Endothelial cell of umbilical vein (primary cell): ENCODE data around the gene IGFBP4. TPM values are rescaled to one million over a fixed set of nuclear protein-coding genes. Genes with fewer than 3 reads are reported as not detected.

Source experiments
- BruUV-seq: library from RNA; stranded (reverse); fragments of 400-500 nt; replicated peaks from 2 replicates; lab custom pipeline; 2021; lab: Mats Ljungman, UMichigan
- CTCF ChIA-PET: fragments of 300-600, 350-600 bp; sonication (Branson Sonifier 250); formaldehyde crosslinking; loops from one replicate; lab custom pipeline; 2021; ENCODE audit warnings: antibody characterized with exemption, inconsistent platforms; lab: Charles Lee
- POLR2A ChIA-PET: fragments of 300-600, 350-600 bp; sonication (Branson Sonifier 250); formaldehyde crosslinking; loops from one replicate; lab custom pipeline; 2021; ENCODE audit warnings: antibody characterized with exemption, inconsistent platforms; lab: Charles Lee
- DNase-seq: peaks from one replicate; pipeline ENCODE4 v3.0.0-alpha.2; 2011; ENCODE audit warnings: low read depth, low spot score
- FAIRE-seq: peaks from 2 replicates; lab custom pipeline; 2011; peaks lifted over from hg19 to GRCh38; lab: Jason Lieb, UNC
- H2AFZ ChIP-seq: 2 replicates; pipeline ENCODE4 v1.6.0; 2012; ENCODE audit warnings: low read depth, low read length, control low read depth, inconsistent platforms
- H3K27ac ChIP-seq: 2 replicates; pipeline ENCODE4 v1.5.1; 2011; ENCODE audit warnings: low read depth, mild to moderate bottlenecking, control low read depth, low read length, moderate library complexity; ENCODE audit not compliant: insufficient read depth
- H3K27me3 ChIP-seq, 2 experiments: 2 replicates each; pipeline versions ENCODE4 v1.6.0 to v1.6.1; 2011; ENCODE audit warnings: low read length in 2 of 2, mixed read lengths in 1 of 2; ENCODE audit not compliant: control insufficient read depth in 2 of 2, insufficient read depth in 2 of 2
- H3K36me3 ChIP-seq, 2 experiments: 2 replicates in 1 of 2; 3 replicates in 1 of 2; pipeline ENCODE4 v1.5.1; 2011; ENCODE audit warnings: low read length in 2 of 2, mild to moderate bottlenecking in 1 of 2, moderate library complexity in 1 of 2; ENCODE audit not compliant: control insufficient read depth in 2 of 2, insufficient read depth in 2 of 2; ENCODE audit errors: extremely low read depth in 1 of 2
- H3K4me1 ChIP-seq: 3 replicates; pipeline ENCODE4 v1.5.1; 2011; ENCODE audit warnings: mild to moderate bottlenecking, low read length; ENCODE audit not compliant: control insufficient read depth, insufficient read depth; ENCODE audit errors: extremely low read depth
- H3K4me2 ChIP-seq: 2 replicates; pipeline ENCODE4 v1.6.1; 2011; ENCODE audit warnings: low read length, control low read depth, mixed read lengths; ENCODE audit not compliant: insufficient read depth
- H3K4me3 ChIP-seq, 3 experiments: fragments of 200-600 bp in 1 of 3; sonication (generic), shearing (Covaris generic) in 1 of 3; replicated peaks in 1 of 3; 2 replicates each; pipeline ENCODE4 v1.5.1; 2011 to 2016; ENCODE audit warnings: control low read depth in 3 of 3, low read length in 3 of 3, mild to moderate bottlenecking in 2 of 3, inconsistent platforms in 1 of 3, low read depth in 1 of 3, moderate library complexity in 1 of 3; ENCODE audit not compliant: insufficient read depth in 1 of 3
- H3K79me2 ChIP-seq: 2 replicates; pipeline ENCODE4 v1.6.0; 2012; ENCODE audit warnings: low read length, inconsistent platforms; ENCODE audit not compliant: control insufficient read depth, insufficient read depth
- H3K9ac ChIP-seq: replicated peaks from 2 replicates; pipeline ENCODE3; 2011; ENCODE audit warnings: low read length, control low read depth; ENCODE audit not compliant: insufficient read depth; ENCODE audit errors: extremely low read depth
- H3K9me1 ChIP-seq: replicated peaks from 3 replicates; pipeline ENCODE4 v1.6.0; 2011; ENCODE audit warnings: mild to moderate bottlenecking, low read length; ENCODE audit not compliant: control insufficient read depth, insufficient read depth; ENCODE audit errors: extremely low read depth
- H3K9me3 ChIP-seq: replicated peaks from 2 replicates; pipeline ENCODE4 v1.5.1; 2012; ENCODE audit warnings: low read length, inconsistent platforms; ENCODE audit not compliant: control insufficient read depth, insufficient read depth
- H4K20me1 ChIP-seq: replicated peaks from 2 replicates; pipeline ENCODE3; 2011; ENCODE audit warnings: mild to moderate bottlenecking, low read length; ENCODE audit not compliant: control insufficient read depth, insufficient read depth; ENCODE audit errors: extremely low read depth
- EZH2 ChIP-seq: IDR thresholded peaks from 2 replicates; pipeline ENCODE4 v1.6.1; 2012; ENCODE audit warnings: borderline replicate concordance, low read depth, mild to moderate bottlenecking, moderate library complexity, low read length, inconsistent platforms; ENCODE audit not compliant: severe bottlenecking
- FOS ChIP-seq: IDR thresholded peaks from 2 replicates; pipeline ENCODE4 v1.6.1; 2011; ENCODE audit warnings: mild to moderate bottlenecking, low read length, moderate library complexity, borderline replicate concordance; ENCODE audit not compliant: insufficient read depth
- GATA2 ChIP-seq: IDR thresholded peaks from 2 replicates; pipeline ENCODE4 v1.7.0; 2011; ENCODE audit warnings: low read depth, mild to moderate bottlenecking, moderate library complexity, mixed read lengths, low read length; ENCODE audit not compliant: insufficient read length, insufficient read depth
- JUN ChIP-seq: IDR thresholded peaks from 2 replicates; pipeline ENCODE4 v1.6.1; 2011; ENCODE audit warnings: borderline replicate concordance, low read depth; ENCODE audit not compliant: insufficient read length, insufficient read depth
- MAX ChIP-seq: IDR thresholded peaks from 2 replicates; pipeline ENCODE4 v1.6.1; 2011; ENCODE audit not compliant: insufficient read depth, insufficient read length
- MYC ChIP-seq: IDR thresholded peaks from one replicate; pipeline ENCODE4 v1.6.1; 2011; ENCODE audit warnings: mild to moderate bottlenecking, low read depth, low read length
- POLR2A ChIP-seq: IDR thresholded peaks from 2 replicates; pipeline ENCODE4 v1.6.1; 2012; ENCODE audit warnings: low read depth, mild to moderate bottlenecking, control low read depth, low read length
- POLR2AphosphoS5 ChIP-seq: IDR thresholded peaks from 2 replicates; pipeline ENCODE4 v1.6.1; 2012; ENCODE audit warnings: low read depth, mild to moderate bottlenecking, control low read depth, low read length, moderate library complexity; ENCODE audit not compliant: insufficient read depth
- dilution Hi-C: fragments of 300-500 bp; cut with MboI; formaldehyde crosslinking; loops from one replicate; pipeline ENCODE4 v1.15.0; 2019; ENCODE audit warnings: low sequenced_read_pairs; ENCODE audit not compliant: extremely low pct_ligation_motif_present
- intact Hi-C: fragments of 100-400 bp; cut with micrococcal nuclease; formaldehyde crosslinking; loops from one replicate; pipeline ENCODE4 v1.10.0; 2022
- polyA plus RNA-seq, 4 experiments: library from polyadenylated mRNA; depleted of rRNA in 3 of 4; stranded (reverse) in 3 of 4; unstranded in 1 of 4; fragments of >200 nt; gene quantifications; 2 replicates each; pipeline versions ENCODE4 v1.2.1 to v1.2.3, GENCODE V29; 2011 to 2012; ENCODE audit warnings: missing spikeins in 1 of 4
- total RNA-seq: library from RNA; stranded (reverse); gene quantifications from 2 replicates; pipeline ENCODE4 v1.2.3, GENCODE V29; 2021

Gene IGFBP4
- total and polyA plus RNA-seq, 2 donors (not counting 3 experiments of a cell fraction or from before 2014, with no cell fraction given) = 377 to 618 TPM

- Histone ChIP-seq H3K4me2 (no peak overlapping the region), H3K4me3 (no peak overlapping the region), H3K36me3 (no peaks in the 10 kb centered on the region), H4K20me1 (no peaks in the 10 kb centered on the region), H2AFZ (no peak overlapping the region), H3K9me1 (no peaks in the 10 kb centered on the region), H3K9ac (no peak overlapping the region), H3K9me3 (no peaks in the 10 kb centered on the region), H3K79me2 (no peaks in the 10 kb centered on the region), H3K4me1 (no peaks in the 10 kb centered on the region), H3K27ac (no peak overlapping the region), H3K27me3 (peaks cover 0 to 2% of the 10 kb centered on the region in 2 experiments)
- dilution Hi-C loops = no loop called here
- no TSS peak for BruUV-seq
- ChIA-PET POLR2A (no interaction called here), CTCF (interaction anchor here (9.5 kb wide), 1 partner anchor 54 kb away, joined by 148 read pairs; no protein-coding TSS in a partner anchor)
- DNase-seq (no peak), FAIRE-seq (no peak)
- TF ChIP-seq MYC (no peak), GATA2 (no peak), JUN (no peak), POLR2AphosphoS5 (no peak), MAX (no peak), POLR2A (no peak), EZH2 (no peak), FOS (no peak)
- intact Hi-C loops = no loop called here
Measured at GRCh38 chr17:40479754-40480480, 36.7 kb downstream of the IGFBP4 start.
